GM18502 (cell line): ENCODE measurements around the gene C10orf143.
"Not testable (repeated sequence)": the region's sequence is repeated elsewhere in the genome, so short reads cannot be mapped to it uniquely, and the experiment has no call there.

Experiments used
- ATAC-seq: cut with Tn5 transposase; IDR thresholded peaks from one replicate; pipeline ENCODE4 v1.9.1; 2021; ENCODE audit warnings: mild to moderate bottlenecking; ENCODE audit not compliant: unreplicated experiment, poor library complexity

C10orf143 gene

DNA sequence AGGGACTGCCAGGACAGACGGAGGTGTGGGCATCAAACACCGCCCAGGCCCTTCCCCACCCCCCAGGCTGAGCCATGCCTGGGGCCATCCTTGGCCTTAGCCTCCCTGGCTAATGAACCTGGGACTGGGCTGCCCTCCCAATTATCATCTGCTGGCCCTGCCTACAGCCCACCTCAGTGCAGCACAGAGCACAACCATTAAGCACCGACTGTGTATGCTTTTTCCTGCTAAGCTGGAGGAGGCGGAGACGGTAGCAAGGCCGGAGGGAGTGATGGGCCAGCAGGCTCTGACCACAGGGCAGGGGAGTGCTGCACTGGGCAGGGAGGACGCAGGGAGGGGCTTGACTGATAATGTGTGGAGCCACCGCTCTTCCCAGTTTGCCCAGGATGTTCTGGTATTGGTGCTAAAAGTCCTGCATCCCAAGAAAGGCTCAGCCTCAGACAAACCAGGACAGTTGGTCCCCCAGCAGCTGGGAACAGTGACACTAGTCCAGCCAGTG lies 72.0 kb downstream of the C10orf143 start:
- ATAC-seq: no peak

DNA sequence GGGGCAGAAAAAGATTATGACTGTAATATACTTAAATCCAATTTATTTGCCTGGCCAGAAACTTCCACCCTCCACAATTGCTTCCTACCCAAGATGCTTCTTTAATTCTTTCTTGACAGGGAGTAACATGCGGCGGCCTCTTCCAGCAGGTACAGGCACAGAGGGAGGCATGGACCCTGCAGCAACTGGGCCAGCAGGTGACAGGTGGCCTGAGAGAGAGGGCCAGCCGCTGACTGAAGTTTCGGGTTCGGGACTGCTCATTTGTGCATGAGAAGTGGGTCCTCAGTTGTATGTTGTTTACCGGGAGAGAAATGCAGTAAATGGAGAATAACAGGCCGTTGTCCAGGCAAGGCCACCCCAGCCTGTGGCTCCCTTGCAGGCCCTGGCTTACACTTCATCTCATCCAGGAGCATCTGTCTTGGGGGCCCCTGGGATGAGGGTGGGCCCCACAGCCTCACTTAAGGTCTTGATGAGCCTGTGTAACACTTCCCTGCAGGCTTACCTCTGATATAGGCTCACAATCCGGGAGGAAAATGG lies 72.5 kb downstream of the C10orf143 start:
- ATAC-seq: no peak

DNA sequence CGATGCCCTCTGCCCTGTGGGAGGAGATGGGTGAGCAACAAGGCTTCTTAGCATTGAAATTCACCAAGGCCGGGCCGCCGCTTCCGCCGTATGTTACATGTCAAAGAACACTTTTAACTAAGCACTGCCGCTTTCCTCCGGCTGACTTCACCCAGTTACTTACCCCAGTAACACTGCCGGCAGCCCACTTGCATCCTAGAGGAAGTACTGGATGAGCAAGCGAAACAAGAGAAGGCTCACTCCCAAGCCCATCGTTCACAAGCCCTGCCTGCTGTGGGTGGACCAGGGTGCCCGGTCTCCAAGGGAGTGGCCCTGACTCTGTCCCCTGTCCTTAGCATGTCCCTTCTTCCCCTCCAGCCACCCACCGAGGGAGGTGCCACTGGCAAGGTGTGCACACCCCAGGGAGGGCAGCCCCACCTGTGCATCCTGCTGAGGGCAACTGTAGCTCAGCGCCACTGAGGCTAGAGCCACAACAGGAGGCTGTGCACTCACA lies 73.4 kb downstream of the C10orf143 start:
- no peak for ATAC-seq

DNA sequence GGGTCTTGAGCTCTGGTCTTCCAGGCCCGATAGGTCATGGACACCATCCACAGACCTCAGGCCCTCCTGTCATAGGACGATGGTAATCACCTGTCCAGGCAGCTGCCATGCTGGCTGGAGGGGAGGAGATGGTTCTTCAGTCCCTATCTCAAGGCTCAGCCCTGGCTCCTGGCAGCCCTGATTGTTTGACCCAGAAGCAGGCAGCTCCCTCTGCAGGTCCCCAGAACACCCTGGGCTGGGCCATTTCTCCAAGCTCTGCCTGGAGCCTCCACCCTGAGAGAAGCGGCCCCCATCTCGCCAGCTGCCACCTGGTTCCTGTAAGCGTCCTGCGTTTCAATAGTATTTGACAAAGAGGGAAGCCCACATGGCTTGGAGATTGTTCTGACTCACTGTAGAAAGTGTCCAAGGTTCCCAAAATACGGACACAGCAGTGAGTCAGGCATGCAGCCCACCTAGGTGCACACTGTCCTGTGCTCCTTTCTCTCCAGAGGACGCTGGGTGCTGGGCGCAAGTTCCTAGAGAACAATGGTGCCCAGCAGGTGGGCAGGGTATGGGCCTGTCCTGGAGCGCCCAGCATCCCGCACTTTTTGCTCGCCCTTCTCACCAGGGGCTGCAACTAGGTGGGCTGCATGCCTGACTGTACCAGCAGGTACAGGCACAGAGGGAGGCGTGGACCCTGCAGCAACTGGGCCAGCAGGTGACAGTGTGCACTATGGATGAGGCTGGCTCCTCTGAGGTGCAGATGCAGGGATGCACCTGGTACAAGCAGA lies 74.1 kb downstream of the C10orf143 start:
- ATAC-seq: no peak

DNA sequence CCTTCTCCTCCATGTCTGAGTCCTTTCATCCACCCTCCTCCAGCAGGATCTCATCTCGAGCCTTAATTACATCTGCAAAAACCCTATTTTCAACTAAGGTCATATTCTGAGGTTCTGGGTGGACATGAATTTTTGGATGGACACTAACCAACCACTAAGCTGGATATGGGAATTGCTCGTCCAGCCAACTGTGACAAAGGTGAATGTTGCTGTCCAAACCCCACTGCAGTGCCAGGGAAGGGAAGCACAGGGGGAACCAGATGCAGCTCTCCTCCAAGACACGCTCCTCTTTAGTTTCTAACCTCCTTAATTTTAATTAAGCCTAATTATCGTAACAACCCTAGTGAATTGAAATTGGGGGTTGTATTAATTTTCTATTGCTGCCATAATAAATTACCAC lies 81.4 kb downstream of the C10orf143 start:
- no peak for ATAC-seq

DNA sequence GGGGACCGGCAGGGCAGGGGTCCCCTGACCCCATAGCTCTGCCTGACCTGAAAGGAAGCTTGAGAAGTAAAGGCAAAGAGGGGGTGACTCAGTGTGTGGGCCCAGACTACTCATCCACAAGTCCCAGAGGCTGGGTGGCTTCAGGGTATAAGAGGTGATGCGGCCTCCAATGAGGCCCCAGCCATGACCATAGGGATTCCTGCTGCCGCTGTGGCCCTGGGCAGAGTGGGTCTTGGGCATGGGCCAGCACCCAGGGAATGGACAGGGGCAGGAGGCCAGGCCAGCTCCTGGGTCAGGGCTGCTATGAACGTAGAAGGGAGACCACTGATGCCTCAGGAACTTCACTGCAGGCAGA lies 82.2 kb downstream of the C10orf143 start:
- ATAC-seq: no peak

DNA sequence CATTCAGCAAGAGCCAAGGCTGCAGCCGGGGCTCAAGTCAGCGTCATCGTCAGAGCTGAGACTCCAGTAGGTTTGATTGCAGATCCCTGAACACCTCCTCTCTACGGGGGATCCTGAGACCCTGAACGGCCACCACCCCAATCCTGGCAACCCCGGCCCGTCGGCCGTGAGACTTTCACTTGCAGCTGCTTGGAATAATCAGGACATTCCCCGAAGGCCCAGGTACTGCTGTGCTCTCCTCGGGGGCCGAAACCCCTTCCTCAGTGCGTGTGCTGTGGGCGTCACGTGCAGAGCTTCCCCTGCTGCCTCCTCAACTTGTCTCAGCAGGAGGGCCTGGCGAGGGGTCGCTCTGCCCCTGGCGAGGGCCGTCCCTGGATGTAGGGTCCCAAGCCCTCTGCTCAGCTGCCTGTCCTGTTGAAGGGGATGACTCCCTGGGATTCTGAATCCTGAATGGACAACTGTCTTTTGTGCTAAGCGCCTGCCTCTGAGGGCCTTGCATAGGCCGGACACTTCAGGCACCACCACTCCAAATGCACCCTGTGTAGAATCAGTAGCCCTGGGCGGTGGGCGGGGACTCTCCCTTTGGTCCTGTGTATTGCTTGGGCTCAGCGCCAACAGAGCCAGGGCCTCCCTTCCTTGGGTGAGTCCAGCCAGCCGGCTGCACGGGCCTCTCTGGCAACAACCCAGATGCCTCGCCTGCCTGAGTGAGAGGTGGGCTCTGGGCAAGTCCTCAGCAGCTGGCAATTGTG lies 82.7 kb downstream of the C10orf143 start:
- no peak for ATAC-seq

DNA sequence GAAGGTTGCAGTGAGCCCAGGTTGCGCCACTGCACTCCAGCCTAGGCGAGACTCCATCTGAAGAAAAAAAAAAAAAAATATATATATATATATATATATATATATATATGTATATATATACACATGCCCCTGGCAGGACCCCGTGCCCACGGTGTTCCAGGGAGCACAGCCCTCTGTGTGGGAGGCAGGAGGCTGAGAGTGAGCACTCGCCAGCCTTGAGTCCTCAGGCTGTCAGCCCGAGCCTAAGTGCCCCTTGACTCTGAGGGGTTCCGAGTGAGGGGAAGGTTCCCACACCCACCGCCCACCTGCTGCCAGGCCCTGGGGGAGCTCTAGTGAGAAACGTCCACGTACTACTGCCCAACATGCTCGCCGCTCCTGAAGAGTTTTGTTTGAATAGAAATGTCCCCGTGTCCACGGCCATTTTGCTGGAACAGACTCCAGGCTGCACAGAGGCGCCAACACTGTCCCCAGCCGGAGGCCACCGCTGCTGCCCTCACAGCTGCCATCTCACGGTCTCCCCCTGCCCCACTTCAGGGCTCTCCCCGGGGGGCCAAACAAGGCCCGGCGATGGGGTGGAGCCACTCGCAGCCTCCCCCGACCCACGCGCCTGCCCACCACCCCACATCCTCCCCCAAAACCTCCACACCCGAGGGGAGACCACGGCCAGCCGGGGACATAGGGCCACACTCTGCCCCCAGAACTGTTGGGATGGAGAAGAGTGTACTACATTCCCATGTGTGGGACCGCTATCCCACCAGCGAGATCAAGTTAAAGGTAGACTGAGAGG lies 83.8 kb downstream of the C10orf143 start:
- no peak for ATAC-seq

DNA sequence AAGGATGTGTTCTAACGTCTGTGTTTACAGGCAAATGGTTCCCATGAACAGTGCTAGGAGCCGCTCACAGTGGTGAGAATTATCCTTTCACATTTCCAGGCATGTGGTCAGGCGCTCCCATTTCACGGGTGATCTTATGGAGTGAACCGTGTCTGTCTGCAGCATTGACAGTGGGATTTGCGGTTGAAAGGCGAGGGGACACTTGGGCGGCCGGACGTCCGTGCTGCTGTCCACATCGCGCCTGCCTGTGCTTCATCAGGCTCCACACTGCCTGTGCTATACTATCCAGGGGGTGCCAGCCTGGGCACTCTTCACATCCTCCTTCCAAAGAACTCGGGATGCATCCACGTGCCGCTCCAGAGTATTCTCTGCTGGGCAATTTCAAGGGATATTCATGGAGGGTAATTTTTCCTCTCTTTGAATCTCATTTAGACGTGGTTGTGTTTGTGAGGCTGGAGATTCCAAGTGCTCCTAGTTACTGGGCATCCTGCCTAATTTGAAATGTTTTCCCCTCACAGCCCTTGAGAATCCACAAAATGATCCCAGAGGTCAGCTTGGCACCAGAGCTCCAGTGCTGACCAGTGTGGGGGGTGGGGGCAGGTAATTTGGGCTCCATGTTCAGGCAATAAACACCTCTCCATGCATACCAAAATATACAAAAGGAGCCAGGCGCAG lies 84.7 kb downstream of the C10orf143 start:
- ATAC-seq: no peak

DNA sequence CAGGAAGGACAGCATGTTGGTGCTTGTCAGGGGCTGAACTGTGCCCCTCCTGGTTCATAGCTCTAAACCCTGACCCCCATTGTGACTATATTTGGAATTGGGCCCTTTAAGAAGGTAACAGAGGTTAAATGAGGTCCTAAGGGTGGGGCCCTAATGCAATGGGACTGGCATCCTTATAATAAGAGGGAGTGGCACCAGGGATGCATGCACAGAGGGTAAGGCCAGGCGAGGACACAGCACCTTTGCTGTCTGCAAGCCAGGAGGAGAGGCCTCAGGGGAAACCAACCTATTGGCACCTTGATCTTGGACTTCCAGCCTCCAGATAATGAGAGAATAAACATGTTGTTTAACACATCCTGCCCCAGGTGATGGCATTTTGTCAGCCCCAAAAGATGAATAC lies 85.3 kb downstream of the C10orf143 start:
- ATAC-seq: no peak

DNA sequence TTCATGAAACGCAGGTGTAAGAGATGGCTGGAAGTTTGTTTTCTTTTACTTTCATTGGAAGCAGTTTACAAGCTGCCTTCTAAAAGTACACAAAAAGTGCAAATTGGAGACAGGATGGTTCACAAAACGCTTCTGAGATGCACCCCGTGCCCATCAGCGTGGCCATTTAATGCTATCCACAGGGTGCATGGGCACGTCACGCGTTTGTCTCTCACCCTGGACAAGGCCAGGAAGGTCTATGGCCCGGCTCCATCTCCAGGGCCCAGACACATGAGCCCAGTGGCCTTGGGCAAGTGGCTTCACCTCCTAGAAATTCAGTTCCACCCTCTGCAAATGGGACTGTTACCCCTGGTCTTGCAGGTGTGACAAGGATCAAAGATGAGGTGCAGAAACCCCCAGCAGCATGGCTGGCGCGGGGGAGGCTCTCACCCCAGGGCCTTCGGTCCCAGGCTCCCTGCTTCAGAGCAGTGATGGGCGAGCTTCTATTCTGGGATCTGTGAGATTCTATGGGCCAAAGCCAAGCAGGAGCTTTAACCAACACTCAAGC lies 85.8 kb downstream of the C10orf143 start:
- no peak for ATAC-seq

DNA sequence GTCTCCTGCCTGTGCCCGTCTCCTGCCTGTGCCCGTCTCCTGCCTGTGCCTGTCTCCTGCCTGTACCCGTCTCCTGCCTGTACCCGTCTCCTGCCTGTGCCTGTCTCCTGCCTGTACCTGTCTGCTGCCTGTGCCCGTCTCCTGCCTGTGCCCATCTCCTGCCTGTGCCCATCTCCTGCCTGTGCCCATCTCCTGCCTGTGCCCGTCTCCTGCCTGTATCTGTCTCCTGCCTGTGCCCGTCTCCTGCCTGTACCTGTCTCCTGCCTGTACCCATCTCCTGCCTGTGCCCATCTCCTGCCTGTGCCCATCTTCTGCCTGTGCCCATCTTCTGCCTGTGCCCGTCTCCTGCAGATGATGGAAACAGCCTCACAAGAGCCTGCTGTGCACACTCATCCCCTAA lies 86.3 kb downstream of the C10orf143 start:
- not testable (repeated sequence) for ATAC-seq

DNA sequence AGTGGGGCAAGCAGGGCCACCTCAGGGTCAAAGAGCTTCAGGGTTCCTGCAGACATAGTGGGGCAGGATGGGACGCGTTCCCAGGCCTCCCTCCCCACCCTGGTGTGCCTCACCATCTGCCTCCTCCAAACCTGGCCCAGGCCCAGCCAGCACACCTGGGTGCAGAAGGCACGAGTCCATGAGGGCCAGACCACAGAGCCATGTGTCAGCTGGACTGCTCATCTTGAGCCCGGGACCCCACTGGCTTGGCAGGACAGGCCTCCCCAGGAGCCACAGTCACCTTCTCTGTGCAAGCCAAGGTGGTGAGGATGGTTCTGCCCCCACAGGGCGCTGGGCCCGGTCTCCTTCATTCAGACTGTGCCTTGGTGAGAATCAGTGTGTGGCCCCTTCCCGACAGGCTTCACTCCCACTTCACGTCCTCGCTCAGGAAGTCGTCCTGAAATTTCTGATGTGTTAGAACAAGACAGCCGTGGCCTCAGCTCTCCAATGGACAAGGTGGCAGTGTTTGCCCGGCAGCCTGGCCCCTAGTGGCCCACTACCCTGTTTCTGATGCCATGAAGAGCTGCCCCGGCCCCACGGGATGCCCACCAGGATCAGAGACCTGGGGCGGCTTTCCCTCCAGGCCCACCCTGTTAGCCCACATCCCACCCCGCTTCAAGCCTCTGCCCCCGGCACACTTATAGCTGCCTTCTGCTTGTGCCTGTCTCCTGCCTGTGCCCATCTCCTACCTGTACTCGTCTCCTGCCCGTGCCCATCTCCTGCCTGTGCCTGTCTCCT lies 87.0 kb downstream of the C10orf143 start:
- no peak for ATAC-seq

DNA sequence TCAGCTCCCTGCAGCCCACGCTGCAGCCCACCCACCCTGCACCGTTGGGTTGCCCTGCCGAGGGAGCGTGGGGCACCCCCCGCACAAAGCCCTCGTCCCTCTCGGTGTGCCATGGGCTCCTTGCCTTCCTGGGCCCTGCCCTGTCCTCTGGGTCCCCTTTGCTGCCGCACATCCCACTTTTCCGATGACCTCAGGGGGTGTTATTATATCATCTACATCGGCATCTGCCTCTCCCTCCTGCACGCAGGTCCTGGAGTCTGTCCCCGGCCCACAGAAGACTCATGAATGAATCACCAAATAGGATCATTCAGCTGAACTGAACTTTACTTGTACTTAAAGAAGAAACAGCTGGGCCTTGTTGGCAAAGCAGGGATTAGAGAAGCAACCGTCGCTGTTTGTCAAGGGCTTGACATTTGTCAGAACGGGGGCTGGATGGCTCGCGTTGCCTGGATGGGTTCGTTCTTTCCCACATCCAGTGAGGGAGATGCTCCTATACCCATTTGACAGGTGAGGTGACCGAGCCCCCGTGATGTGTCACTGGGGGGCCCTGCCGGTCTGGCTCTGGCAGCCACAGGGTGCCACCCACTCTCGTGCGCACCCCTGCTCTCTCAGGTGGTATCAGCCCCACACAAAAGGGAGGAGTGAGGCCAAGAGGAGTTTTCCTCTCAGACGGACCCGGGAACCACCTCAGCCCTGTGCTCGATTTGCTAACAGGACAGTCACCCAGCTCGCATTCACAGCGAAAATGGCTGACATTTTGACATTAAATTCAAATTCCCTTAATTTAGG lies 87.9 kb downstream of the C10orf143 start:
- ATAC-seq: no peak

DNA sequence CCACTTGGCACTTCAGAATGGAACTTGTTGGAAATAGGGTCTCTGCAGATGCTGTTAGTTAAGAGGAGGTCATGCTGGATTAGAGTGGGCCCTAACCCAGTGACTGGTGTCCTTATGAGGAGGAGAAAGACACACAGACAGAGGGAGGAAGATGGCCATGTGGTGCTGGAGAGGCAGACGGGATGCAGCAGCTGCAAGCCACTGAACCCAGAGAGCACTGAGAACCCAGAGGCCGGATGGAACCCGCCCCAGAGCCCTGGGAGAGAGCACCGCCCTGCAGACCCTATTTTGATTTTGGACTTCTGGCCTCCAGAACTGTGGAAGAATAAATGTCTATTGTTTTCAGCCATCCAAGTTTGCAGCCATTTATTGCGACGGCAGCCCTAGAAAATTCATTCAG lies 88.5 kb downstream of the C10orf143 start:
- no peak for ATAC-seq

DNA sequence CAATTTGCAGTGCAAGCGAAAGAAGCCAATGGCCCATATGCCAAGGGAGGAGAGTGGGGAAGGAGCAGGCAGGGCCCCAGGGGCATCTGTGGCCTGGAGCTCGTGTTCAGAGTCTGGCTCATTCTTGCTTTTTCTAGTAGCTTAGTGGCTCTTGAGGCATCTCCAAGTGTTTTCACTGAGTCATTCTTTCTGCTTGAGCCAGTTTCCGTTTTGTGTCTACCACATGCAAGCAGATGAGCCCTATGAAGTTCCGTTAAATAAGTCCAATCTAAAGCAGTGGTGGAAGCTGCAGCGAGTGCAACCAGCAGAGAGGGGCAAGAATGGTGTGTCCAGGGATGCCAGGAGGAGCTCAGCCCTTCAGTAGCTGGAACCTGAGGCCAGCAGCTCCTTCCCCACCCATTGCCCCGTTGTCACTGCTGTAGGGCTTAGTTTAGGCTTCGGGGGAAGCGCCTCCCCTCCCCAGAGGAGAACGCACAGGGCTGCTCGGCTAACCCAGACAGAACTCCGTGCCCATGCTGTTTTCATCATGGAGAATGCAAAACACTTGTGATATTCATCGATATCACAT lies 89.2 kb downstream of the C10orf143 start:
- ATAC-seq: no peak

DNA sequence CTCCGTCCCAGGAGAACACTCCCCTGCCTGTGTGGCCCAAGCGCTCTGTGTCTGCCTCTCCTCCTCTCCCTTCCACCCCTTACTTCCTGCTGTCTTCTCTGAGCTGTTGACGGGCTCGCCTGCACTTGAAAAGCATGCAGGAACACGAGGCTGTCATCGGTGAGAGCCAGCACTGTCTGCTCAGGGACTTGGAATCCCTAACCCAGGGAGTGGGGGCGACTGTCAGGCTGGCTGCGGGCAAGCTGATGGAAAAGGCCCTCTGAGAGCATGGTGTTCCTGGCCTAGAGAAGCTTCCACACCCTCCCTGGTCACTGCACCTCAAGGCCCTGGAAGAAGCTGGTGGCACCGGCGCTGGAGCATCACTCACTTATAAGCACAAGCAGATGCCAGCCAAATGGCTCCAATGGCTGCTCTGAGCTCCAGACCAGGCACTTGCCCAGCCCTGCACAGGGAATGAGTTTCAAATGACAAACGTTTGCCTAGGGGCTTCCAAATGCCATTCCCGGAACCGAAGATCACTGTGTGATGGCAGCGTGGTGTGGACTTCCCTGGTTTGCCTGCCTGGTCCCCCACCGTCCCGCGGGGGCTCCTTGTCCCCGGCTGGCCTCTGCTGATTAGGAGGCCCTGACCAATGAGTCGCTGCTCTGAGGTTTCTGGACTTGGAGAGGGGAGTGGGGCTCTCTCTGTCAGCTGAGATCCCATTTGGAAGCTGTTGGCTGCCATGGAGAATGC lies 89.8 kb downstream of the C10orf143 start:
- ATAC-seq: no peak
